ENCODE data around the gene FOXRED1. TPM values are rescaled to one million over a fixed set of nuclear protein-coding genes. Genes with fewer than 3 reads are reported as not detected.

FOXRED1 gene
- total RNA-seq, 4 donors from 2014 or later, result 12.5 to 20.8 (median 16.2) TPM

GRCh38 chr11:126256216-126256615 is 12.7 kb upstream of the FOXRED1 start:
- Histone ChIP-seq H3K4me1 (peaks cover 13 to 14% of the 10 kb centered on the region in 2 donors), H3K36me3 (peaks cover 0 to 33% of the 10 kb centered on the region in 2 donors), H3K4me3 (no peak overlapping the region), H3K9me3 (no peaks in the 10 kb centered on the region), H3K27ac (peak overlapping the region; percentile 39 to 60 (median 52)), H3K27me3 (no peaks in the 10 kb centered on the region)
- ATAC-seq (peak; percentile 35 to 54), DNase-seq (no peak)
- intact Hi-C loops (cut with DNase I; ENCODE audit: low total_unique reads), result no loop called here
- in situ Hi-C loops (cut with MboI; ENCODE audit: low sequenced_read_pairs in 4 of 4), result no loop called here
- no peak for TF ChIP-seq CTCF (IDR thresholded peaks at IDR 0.05 in 4 of 5, conservative IDR thresholded peaks at IDR 0.05 in 1 of 5)
- no peak for TF ChIP-seq POLR2A (IDR thresholded peaks at IDR 0.05)

GRCh38 chr11:126257144-126257543 is 11.8 kb upstream of the FOXRED1 start:
- H3K36me3 ChIP-seq, result peaks cover 0 to 38% of the 10 kb centered on the region in 2 donors
- no peaks in the 10 kb centered on the region for H3K9me3 ChIP-seq
- in situ Hi-C loops (cut with MboI; ENCODE audit: low sequenced_read_pairs in 4 of 4) (no loop called here), intact Hi-C loops (cut with DNase I; ENCODE audit: low total_unique reads) (no loop called here)
- peaks cover 13 to 14% of the 10 kb centered on the region in 2 donors for H3K4me1 ChIP-seq
- H3K27me3 ChIP-seq, result no peaks in the 10 kb centered on the region
- no peak overlapping the region for H3K4me3 ChIP-seq
- peak overlapping the region in 1 of 4 donors; percentile 58 for H3K27ac ChIP-seq
- no peak for ATAC-seq
- TF ChIP-seq CTCF (IDR thresholded peaks at IDR 0.05 in 4 of 5, conservative IDR thresholded peaks at IDR 0.05 in 1 of 5) (no peak), POLR2A (IDR thresholded peaks at IDR 0.05) (no peak)
- DNase-seq, result no peak

GRCh38 chr11:126257764-126258163 is 11.2 kb upstream of the FOXRED1 start:
- no peak overlapping the region for H3K27ac ChIP-seq
- H3K27me3 ChIP-seq, result no peaks in the 10 kb centered on the region
- DNase-seq (no peak), ATAC-seq (no peak)
- no peaks in the 10 kb centered on the region for H3K9me3 ChIP-seq
- H3K4me3 ChIP-seq, result no peak overlapping the region
- peaks cover 0 to 44% of the 10 kb centered on the region in 2 donors for H3K36me3 ChIP-seq
- no peak for TF ChIP-seq POLR2A (IDR thresholded peaks at IDR 0.05)
- no peak for TF ChIP-seq CTCF (IDR thresholded peaks at IDR 0.05 in 4 of 5, conservative IDR thresholded peaks at IDR 0.05 in 1 of 5)
- in situ Hi-C loops (cut with MboI; ENCODE audit: low sequenced_read_pairs in 4 of 4) (no loop called here), intact Hi-C loops (cut with DNase I; ENCODE audit: low total_unique reads) (no loop called here)
- peaks cover 13 to 14% of the 10 kb centered on the region in 2 donors for H3K4me1 ChIP-seq

DNA sequence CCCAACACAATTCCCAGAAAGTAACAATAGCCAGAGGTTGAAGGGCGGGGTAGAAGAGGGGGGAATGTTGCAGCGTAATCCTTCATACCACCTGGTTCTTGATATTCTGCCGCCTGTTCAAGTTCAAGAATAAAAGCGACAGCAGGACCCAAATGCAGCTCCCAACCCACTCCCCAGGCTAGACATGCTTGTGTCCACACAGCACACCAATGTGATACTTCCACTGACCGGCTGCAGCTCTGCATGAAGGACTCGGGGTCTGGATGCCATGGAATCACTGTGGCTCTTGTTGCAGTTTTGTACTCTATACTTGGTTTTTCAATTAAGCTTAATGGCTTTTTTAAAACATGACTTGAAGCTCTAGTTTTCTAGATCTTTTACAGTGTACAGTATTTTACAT is 6.7 kb upstream of the FOXRED1 start:
- H3K36me3 ChIP-seq, result peaks cover 0 to 67% of the 10 kb centered on the region in 2 donors
- no peak overlapping the region for H3K4me3 ChIP-seq
- H3K9me3 ChIP-seq, result no peaks in the 10 kb centered on the region
- TF ChIP-seq CTCF (IDR thresholded peaks at IDR 0.05 in 4 of 5, conservative IDR thresholded peaks at IDR 0.05 in 1 of 5) (no peak), POLR2A (IDR thresholded peaks at IDR 0.05) (no peak)
- in situ Hi-C loops (cut with MboI; ENCODE audit: low sequenced_read_pairs in 4 of 4), result no loop called here
- DNase-seq (no peak), ATAC-seq (no peak)
- no peak overlapping the region for H3K27ac ChIP-seq
- intact Hi-C loops (cut with DNase I; ENCODE audit: low total_unique reads), result no loop called here
- no peaks in the 10 kb centered on the region for H3K27me3 ChIP-seq
- peaks cover 4 to 7% of the 10 kb centered on the region in 2 donors for H3K4me1 ChIP-seq

DNA sequence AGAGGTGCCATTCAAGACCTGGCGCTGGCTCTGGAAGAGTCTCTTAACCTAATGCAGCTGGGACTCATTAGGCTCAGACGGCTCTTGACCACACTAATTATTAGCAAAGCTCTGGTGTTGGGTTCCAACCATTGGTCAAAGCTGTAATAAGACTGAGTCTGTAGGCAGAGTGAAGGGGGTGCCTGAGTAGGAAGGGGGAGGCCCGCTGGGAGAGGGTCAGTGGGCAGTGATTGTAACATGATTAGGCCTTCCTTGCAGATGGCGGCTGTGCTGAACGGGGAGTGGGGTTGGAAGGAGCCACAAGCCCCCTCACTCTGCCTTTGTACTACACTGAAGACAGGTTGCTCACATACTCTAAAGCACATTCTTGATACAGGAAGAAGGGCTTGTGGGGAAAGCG is 5.5 kb upstream of the FOXRED1 start:
- Histone ChIP-seq H3K4me3 (no peak overlapping the region), H3K9me3 (no peaks in the 10 kb centered on the region), H3K27ac (no peak overlapping the region), H3K36me3 (peaks cover 0 to 66% of the 10 kb centered on the region in 2 donors), H3K4me1 (peaks cover 13 to 17% of the 10 kb centered on the region in 2 donors), H3K27me3 (no peaks in the 10 kb centered on the region)
- in situ Hi-C loops (cut with MboI; ENCODE audit: low sequenced_read_pairs in 4 of 4) (no loop called here), intact Hi-C loops (cut with DNase I; ENCODE audit: low total_unique reads) (no loop called here)
- DNase-seq (no peak), ATAC-seq (no peak)
- TF ChIP-seq POLR2A (IDR thresholded peaks at IDR 0.05) (no peak), CTCF (IDR thresholded peaks at IDR 0.05 in 4 of 5, conservative IDR thresholded peaks at IDR 0.05 in 1 of 5) (no peak)
